Measurements from ENCODE around the gene LILRB2.
"Not testable (repeated sequence)": the region's sequence is repeated elsewhere in the genome, so short reads cannot be mapped to it uniquely, and the experiment has no call there.

Gene LILRB2

GRCh38 chr19:54239491-54240371, 41.2 kb downstream of the LILRB2 start:
- DNase-seq = not testable (repeated sequence)

DNA sequence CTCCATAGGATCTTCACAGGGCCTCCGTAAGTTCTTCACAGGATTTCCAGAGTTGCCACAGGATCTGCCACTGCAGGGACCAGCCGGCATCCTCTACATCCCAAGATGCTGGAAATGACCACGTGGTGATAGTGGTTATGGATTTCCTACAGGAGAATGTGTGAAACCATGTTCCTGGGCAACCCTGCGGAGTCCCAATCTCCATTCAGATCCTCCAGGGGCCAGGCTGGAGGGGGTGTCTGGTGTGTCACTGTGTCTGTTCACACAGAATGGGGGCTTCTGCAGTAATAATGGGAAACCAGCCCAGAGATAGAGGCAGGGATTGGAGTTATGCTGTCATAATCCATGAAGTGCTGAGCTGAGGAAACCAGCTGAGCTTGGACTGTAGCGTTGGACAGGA, 47.0 kb downstream of the LILRB2 start:
- no peak for DNase-seq

GRCh38 chr19:54231077-54231931, 49.6 kb downstream of the LILRB2 start:
- DNase-seq = peak; percentile 38

DNA sequence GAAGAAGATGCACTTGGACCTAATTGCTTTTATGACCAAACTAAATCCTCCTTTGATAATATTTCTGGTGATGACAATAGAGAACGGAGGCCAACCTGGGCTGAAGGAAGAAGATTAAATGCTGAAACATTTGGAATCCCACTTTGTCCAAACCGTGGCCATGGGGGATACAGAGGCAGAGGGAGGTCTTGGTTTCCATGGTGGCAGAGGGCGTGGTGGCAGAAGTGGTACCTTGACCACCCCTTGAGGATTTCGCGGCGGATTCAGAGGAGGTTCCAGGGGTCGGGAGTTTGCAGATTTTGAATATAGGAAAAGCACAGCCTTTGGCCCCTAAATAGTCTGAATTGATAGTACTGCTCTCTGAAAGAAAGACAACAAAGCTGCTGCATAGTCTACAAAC, 50.9 kb downstream of the LILRB2 start:
- DNase-seq = no peak

GRCh38 chr19:54229146-54229545, 51.8 kb downstream of the LILRB2 start:
- no peak for DNase-seq

GRCh38 chr19:54224619-54225018, 56.3 kb downstream of the LILRB2 start:
- not testable (repeated sequence) for DNase-seq

GRCh38 chr19:54223937-54224281, 57.0 kb downstream of the LILRB2 start:
- not testable (repeated sequence) for DNase-seq

All from T1000 (cell line).